Motor neuron (in vitro differentiated cells): ENCODE results near the gene ANP32B. TPM values are rescaled to one million over a fixed set of nuclear protein-coding genes. Genes with fewer than 3 reads are reported as not detected.
A peak's percentile ranks its signal among the peaks of the same experiment; 100 is the strongest.
"Not testable (repeated sequence)": the region's sequence is repeated elsewhere in the genome, so short reads cannot be mapped to it uniquely, and the experiment has no call there.

ENCODE experiments used
- ATAC-seq, 8 experiments: fragments of 200-7000 bp; cut with Tn5 transposase; replicated peaks in 6 of 8; 2 replicates each; pipeline ENCODE4 v1.8.0; 2021; ENCODE audit warnings: mild to moderate bottlenecking in 8 of 8, moderate library complexity in 8 of 8
- H3K27ac ChIP-seq, 2 donors: fragments of 250-450 bp; sonication (Bioruptor Pico); 2 replicates each; pipeline ENCODE4 v1.9.0; 2021; ENCODE audit warnings: antibody characterized with exemption in 2 of 2, mild to moderate bottlenecking in 2 of 2, moderate library complexity in 1 of 2
- H3K4me1 ChIP-seq, 2 donors: fragments of 250-450 bp; sonication (Bioruptor Pico); replicated peaks in 1 of 2; 2 replicates each; pipeline ENCODE4 v1.6.1; 2021; ENCODE audit warnings: antibody characterized with exemption in 2 of 2, mild to moderate bottlenecking in 2 of 2, moderate library complexity in 1 of 2
- H3K4me3 ChIP-seq, 5 donors: fragments of 250-450 bp; sonication (Bioruptor Pico); 2 replicates each; pipeline ENCODE4 v1.9.0; 2021; ENCODE audit warnings: antibody characterized with exemption in 5 of 5, mild to moderate bottlenecking in 5 of 5, moderate library complexity in 4 of 5
- WGBS, 10 experiments: fragments of 450-650 bp; shearing (Covaris generic); methylation state at CpG; one replicate each; pipeline ENCODE4 v1.0.0; 2022; 5-methylcytosine and 5-hydroxymethylcytosine counted together
- in situ Hi-C, 9 experiments: fragments of 400-800 bp; cut with MboI; loops; one replicate each; pipeline ENCODE4 v1.15.0; 2021; ENCODE audit warnings: low sequenced_read_pairs in 9 of 9, low pct_unique_long_range_greater_than_20kb in 2 of 9; ENCODE audit not compliant: unreplicated experiment in 9 of 9
- total RNA-seq, 8 experiments: library from RNA; unstranded; fragments of 300-600 nt; gene quantifications; 2 replicates each; pipeline versions ENCODE4 v1.2.3 to v1.2.4, GENCODE V29; 2022

The ANP32B gene
- total RNA-seq, 8 experiments from 2014 or later: 21.1 to 322 (median 44.0) TPM

GRCh38 chr9:97950873-97951272 is 32.3 kb upstream of the ANP32B start:
- in situ Hi-C loops, H3K4me3 ChIP-seq, H3K27ac ChIP-seq, H3K4me1 ChIP-seq, ATAC-seq: not testable (repeated sequence)
- 19 to 80% (median 71%) methylated on average over 1 to 3 of the region's 5 CpGs; no CpG with 5 or more reads in 4 of the 10 experiments for WGBS, 10 experiments

- no peaks in the 10 kb centered on the region for H3K4me1 ChIP-seq
- no peak overlapping the region for H3K27ac ChIP-seq
- H3K4me3 ChIP-seq: no peak overlapping the region
- peak in 3 of 8 experiments; percentile 79 to 89 (median 85) for ATAC-seq
- in situ Hi-C loops: no loop called here
Observed at GRCh38 chr9:97954550-97954989, 28.6 kb upstream of the ANP32B start.

- Histone ChIP-seq H3K27ac (no peak overlapping the region), H3K4me1 (no peaks in the 10 kb centered on the region), H3K4me3 (no peak overlapping the region)
- in situ Hi-C loops: no loop called here
- ATAC-seq: peak in 1 of 8 experiments; percentile 20
Observed at GRCh38 chr9:97956331-97956730, 26.8 kb upstream of the ANP32B start.

- no peak overlapping the region for H3K4me3 ChIP-seq
- no peak for ATAC-seq
- H3K27ac ChIP-seq: no peak overlapping the region
- WGBS, 10 experiments: 40 to 100% (median 60%) methylated on average over 1 to 5 of the region's 5 CpGs; no CpG with 5 or more reads in 3 of the 10 experiments
- in situ Hi-C loops: no loop called here
- no peaks in the 10 kb centered on the region for H3K4me1 ChIP-seq
Observed at GRCh38 chr9:97958812-97959511, 24.2 kb upstream of the ANP32B start.

DNA sequence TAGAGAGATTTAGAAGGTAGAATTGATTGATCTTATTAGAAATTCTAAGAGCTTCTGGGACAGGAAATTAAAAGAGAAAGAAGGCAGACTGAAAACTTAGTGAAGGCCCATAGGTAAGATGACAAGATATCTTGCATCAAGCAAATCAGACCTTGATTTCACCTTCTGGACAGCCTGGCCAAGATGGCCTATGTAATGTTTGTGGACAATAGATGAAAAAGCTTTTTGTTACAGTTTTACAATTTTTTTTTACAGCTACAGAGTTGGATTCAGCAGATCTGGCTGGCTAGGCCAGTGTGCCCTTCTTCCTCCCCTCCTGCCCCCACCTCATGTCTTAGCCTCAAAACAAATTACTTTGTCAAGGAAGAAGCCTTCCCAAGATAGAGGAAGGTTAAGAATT is 23.6 kb upstream of the ANP32B start:
- in situ Hi-C loops: no loop called here
- no peak for ATAC-seq
- Histone ChIP-seq H3K27ac (no peak overlapping the region), H3K4me1 (no peaks in the 10 kb centered on the region), H3K4me3 (no peak overlapping the region)

- H3K4me1 ChIP-seq, H3K4me3 ChIP-seq, in situ Hi-C loops, H3K27ac ChIP-seq, ATAC-seq: not testable (repeated sequence)
- WGBS, 10 experiments: 38 to 100% (median 80%) methylated on average over 1 to 3 of the region's 9 CpGs; no CpG with 5 or more reads in 3 of the 10 experiments
Observed at GRCh38 chr9:97960678-97961328, 22.3 kb upstream of the ANP32B start.

GRCh38 chr9:97961361-97961760 is 21.8 kb upstream of the ANP32B start:
- Histone ChIP-seq H3K27ac (no peak overlapping the region), H3K4me3 (no peak overlapping the region), H3K4me1 (no peaks in the 10 kb centered on the region)
- no peak for ATAC-seq
- WGBS, 10 experiments: 63 to 100% (median 93%) methylated on average over 1 to 2 of the region's 2 CpGs; no CpG with 5 or more reads in 1 of the 10 experiments
- in situ Hi-C loops: no loop called here

DNA sequence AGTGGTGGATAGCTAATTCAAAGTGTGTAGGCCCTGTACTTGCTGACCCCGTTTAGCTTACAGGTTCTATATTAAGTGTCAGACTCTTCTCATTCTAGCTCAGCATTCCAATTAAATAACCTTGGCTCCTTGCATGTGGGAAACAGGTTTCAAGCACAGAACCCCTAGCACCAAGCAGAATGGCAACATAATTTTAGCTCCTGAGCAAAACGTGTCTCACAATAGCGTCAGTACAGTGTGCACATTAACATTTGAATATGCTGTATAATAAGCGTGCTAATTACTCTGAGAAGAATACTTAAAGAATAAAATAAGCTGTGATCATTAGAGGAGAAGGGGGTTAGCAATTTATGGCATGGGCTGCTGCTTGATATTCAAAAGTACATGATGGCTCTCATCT is 21.0 kb upstream of the ANP32B start:
- H3K4me3 ChIP-seq: no peak overlapping the region
- no peak for ATAC-seq
- H3K27ac ChIP-seq: no peak overlapping the region
- WGBS, 10 experiments: 0 to 100% (median 59%) methylated on average over 1 to 4 of the region's 4 CpGs; no CpG with 5 or more reads in 3 of the 10 experiments
- in situ Hi-C loops: no loop called here
- no peaks in the 10 kb centered on the region for H3K4me1 ChIP-seq

GRCh38 chr9:97962575-97962974 is 20.6 kb upstream of the ANP32B start:
- Histone ChIP-seq H3K4me1 (no peaks in the 10 kb centered on the region), H3K27ac (no peak overlapping the region), H3K4me3 (no peak overlapping the region)
- 69 to 90% (median 82%) methylated on average over 1 to 5 of the region's 5 CpGs; no CpG with 5 or more reads in 2 of the 10 experiments for WGBS, 10 experiments
- in situ Hi-C loops: no loop called here
- no peak for ATAC-seq

DNA sequence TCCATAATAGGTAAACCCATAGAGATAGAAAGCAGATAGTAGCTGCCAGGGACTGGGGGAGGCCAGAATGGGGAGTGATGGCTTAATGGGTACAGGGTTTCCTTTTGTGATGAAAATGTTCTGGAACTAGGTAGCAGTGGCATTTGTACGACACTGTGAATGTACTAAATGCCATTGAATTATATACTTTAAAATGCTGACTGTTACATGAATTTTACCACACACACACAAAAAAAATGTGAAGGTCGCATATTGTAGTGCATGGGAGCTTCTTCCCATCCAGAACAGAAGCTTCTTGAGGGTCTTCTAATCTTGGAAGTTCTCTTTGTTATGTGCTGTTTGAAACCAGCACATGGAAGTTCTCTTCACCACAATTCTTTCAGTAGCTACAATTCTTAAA is 19.9 kb upstream of the ANP32B start:
- 20 to 80% (median 53%) methylated on average over 1 to 2 of the region's 2 CpGs; no CpG with 5 or more reads in 2 of the 10 experiments for WGBS, 10 experiments
- H3K4me3 ChIP-seq: no peak overlapping the region
- in situ Hi-C loops: no loop called here
- H3K27ac ChIP-seq: no peak overlapping the region
- ATAC-seq: no peak
- no peaks in the 10 kb centered on the region for H3K4me1 ChIP-seq

- no peaks in the 10 kb centered on the region for H3K4me1 ChIP-seq
- ATAC-seq: no peak
- no peak overlapping the region for H3K4me3 ChIP-seq
- H3K27ac ChIP-seq: no peak overlapping the region
- in situ Hi-C loops: no loop called here
Observed at GRCh38 chr9:97964901-97965300, 18.2 kb upstream of the ANP32B start.

DNA sequence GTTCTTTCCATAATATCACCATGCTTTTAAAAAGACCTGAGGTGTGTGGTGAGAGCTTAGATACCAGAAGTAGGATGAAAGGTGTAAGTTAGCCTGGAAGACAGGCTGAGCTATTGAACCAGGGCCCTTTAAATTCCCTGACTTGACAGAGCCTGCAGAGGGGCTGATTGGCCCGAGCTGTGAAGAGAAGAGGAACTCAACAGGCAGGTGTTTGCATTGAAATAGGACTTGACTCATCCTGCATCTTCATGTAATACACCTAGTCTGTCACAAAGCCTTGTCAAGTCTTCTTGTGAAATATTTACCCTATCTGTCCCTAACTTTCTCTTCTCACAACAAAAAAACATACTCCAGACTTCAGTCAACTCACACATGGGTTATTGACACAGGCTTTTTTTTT is 16.6 kb upstream of the ANP32B start:
- Histone ChIP-seq H3K4me3 (no peak overlapping the region), H3K27ac (no peak overlapping the region), H3K4me1 (no peaks in the 10 kb centered on the region)
- WGBS, 10 experiments: 0 to 13% (median 13%) methylated on average over 1 of the region's 1 CpG; no CpG with 5 or more reads in 7 of the 10 experiments
- no peak for ATAC-seq
- in situ Hi-C loops: no loop called here

- in situ Hi-C loops: no loop called here
- no peak for ATAC-seq
- 20 to 100% (median 85%) methylated on average over 1 to 2 of the region's 2 CpGs; no CpG with 5 or more reads in 4 of the 10 experiments for WGBS, 10 experiments
- Histone ChIP-seq H3K4me1 (no peaks in the 10 kb centered on the region), H3K4me3 (no peak overlapping the region), H3K27ac (no peak overlapping the region)
Observed at GRCh38 chr9:97969014-97969413, 14.1 kb upstream of the ANP32B start.

GRCh38 chr9:97970165-97970564 is 13.0 kb upstream of the ANP32B start:
- Histone ChIP-seq H3K4me1 (no peaks in the 10 kb centered on the region), H3K27ac (no peak overlapping the region), H3K4me3 (no peak overlapping the region)
- ATAC-seq: peak in 1 of 8 experiments; percentile 91
- 8 to 100% (median 82%) methylated on average over 1 to 4 of the region's 7 CpGs for WGBS, 10 experiments
- in situ Hi-C loops: no loop called here
